Measurements from ENCODE around the gene RWDD4. TPM values are rescaled to one million over a fixed set of nuclear protein-coding genes. Genes with fewer than 3 reads are reported as not detected.

RWDD4 gene
- polyA plus RNA-seq, 2 of the 4 experiments (the other 2 are of a cell fraction): 18.7 to 20.4 TPM

DNA sequence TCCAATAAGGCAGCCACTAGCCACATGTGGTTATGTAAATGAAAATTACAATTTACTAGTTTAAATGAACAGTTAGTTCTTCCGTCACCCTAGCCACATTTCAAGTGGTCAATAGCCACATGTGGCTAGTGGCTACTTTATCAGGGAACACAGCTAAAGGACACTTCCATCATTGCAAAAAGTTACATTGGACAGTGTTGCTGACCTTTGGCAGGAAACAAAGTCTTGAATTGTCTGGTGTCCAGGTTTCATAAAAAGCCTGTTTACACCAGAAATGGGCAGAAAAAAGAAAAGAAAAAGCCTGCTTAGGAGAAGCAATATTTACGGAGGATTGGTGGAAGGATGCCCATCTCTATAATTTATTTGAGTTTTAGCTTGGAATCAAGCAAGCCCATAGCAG lies 38.6 kb downstream of the RWDD4 start:
- ChIA-PET CTCF (no interaction called here), POLR2A (no interaction called here)
- FAIRE-seq (no peak), DNase-seq (ENCODE audit: low read depth in 1 of 2, low spot score in 1 of 2) (no peak), ATAC-seq (no peak)
- no peak for TF ChIP-seq CBX2 (IDR thresholded peaks at IDR 0.05; ENCODE audit: borderline replicate concordance, low read depth)
- no peak for TF ChIP-seq ZSCAN20 (CRISPR knock-in tag; IDR thresholded peaks at IDR 0.05)
- no peak for TF ChIP-seq FOSB (CRISPR knock-in tag; IDR thresholded peaks at IDR 0.05)
- TF ChIP-seq PHF8 (IDR thresholded peaks at IDR 0.05; ENCODE audit: borderline replicate concordance, low read depth): no peak
- TF ChIP-seq SMC3 (IDR thresholded peaks at IDR 0.05): no peak
- no peak for TF ChIP-seq ESRRA (IDR thresholded peaks at IDR 0.05; ENCODE audit: borderline replicate concordance, low read length)
- TF ChIP-seq EP300 (IDR thresholded peaks at IDR 0.05): no peak
- no peak for TF ChIP-seq CBX8 (IDR thresholded peaks at IDR 0.05)
- no peak for TF ChIP-seq RAD21 (conservative IDR thresholded peaks at IDR 0.05 in 1 of 2, IDR thresholded peaks at IDR 0.05 in 1 of 2)
- TF ChIP-seq, protein P1, sequence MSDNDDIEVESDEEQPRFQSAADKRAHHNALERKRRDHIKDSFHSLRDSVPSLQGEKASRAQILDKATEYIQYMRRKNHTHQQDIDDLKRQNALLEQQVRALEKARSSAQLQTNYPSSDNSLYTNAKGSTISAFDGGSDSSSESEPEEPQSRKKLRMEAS (IDR thresholded peaks at IDR 0.05): no peak
- TF ChIP-seq HEYL (CRISPR knock-in tag; IDR thresholded peaks at IDR 0.05): no peak
- no peak for TF ChIP-seq CHD2 (IDR thresholded peaks at IDR 0.05; ENCODE audit: low read length, partially characterized antibody)
- Histone ChIP-seq H3K9me3 (no peaks in the 10 kb centered on the region), H3K4me3 (no peak overlapping the region), H3K4me2 (no peak overlapping the region), H3K27ac (no peak overlapping the region), H3K4me1 (no peaks in the 10 kb centered on the region)
- WGBS (ENCODE audit: missing lambda C conversion rate): 96% methylated on average over 2 of the region's 2 CpGs

DNA sequence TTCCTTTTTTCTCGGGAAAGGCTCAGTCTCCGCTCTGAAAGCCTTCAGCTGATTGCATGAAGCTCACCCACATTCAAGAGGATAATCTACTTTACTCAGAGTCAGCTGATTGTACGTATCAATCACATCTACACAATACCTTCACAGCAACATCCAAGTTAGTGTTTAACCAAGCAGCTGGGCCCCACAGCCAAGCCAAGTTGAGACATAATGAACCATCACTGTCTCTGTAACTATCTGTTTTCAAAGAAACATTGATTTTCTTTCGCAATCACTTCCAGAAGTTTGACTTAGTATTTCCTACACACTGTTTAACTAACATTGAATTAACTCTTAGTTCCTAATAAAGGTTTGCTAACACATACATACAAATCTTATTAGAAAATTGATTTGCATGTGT lies 40.3 kb downstream of the RWDD4 start:
- no peaks in the 10 kb centered on the region for H3K9me3 ChIP-seq
- H3K27ac ChIP-seq: no peak overlapping the region
- WGBS (ENCODE audit: missing lambda C conversion rate): 88% methylated on average over 4 of the region's 4 CpGs
- CTCF ChIA-PET: interaction anchor here (1.0 kb wide), 1 partner anchor 18 kb away, joined by 4 read pairs; no protein-coding TSS in a partner anchor
- no peak overlapping the region for H3K4me3 ChIP-seq
- DNase-seq (ENCODE audit: low read depth in 1 of 2, low spot score in 1 of 2) (no peak), FAIRE-seq (no peak), ATAC-seq (no peak)
- H3K4me2 ChIP-seq: no peak overlapping the region
- H3K4me1 ChIP-seq: no peaks in the 10 kb centered on the region
- TF ChIP-seq HOXB13 (CRISPR knock-in tag; IDR thresholded peaks at IDR 0.05; ENCODE audit: low read depth): no peak
- no peak for TF ChIP-seq SMC3 (IDR thresholded peaks at IDR 0.05)
- TF ChIP-seq EHMT2 (IDR thresholded peaks at IDR 0.05; ENCODE audit: low read depth): no peak
- TF ChIP-seq RAD21 (conservative IDR thresholded peaks at IDR 0.05 in 1 of 2, IDR thresholded peaks at IDR 0.05 in 1 of 2): no peak
- TF ChIP-seq CEBPB (IDR thresholded peaks at IDR 0.05): peak in 1 of 2 experiments; percentile 60; a peak in 1 of 4 replicates
- TF ChIP-seq JUN (IDR thresholded peaks at IDR 0.05): no peak
- no peak for TF ChIP-seq POLR2A (IDR thresholded peaks at IDR 0.05; ENCODE audit: low read length)
- POLR2A ChIA-PET: no interaction called here

DNA sequence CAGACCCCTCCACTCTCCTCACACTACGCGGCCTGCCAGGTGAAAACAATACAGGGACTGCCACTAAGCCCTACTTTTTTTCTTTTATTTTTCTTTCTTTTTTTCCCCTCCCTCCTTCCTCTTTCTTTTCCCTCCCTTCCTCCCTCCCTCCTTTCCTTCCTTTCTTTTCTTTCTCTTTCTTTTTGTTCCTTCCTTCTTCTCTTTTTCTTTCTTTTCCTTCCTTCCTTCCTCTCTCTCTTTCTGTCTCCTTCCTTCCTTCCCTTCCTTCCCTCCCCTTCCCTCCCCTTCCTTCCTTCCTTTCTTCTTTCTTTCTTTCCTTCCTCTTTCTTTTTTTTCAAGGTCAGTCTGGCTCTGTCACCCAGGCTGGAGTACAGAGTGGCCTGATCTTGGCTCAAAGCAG lies 41.9 kb downstream of the RWDD4 start:
- ATAC-seq (no peak), DNase-seq (ENCODE audit: low read depth in 1 of 2, low spot score in 1 of 2) (no peak), FAIRE-seq (no peak)
- no peak overlapping the region for H3K27ac ChIP-seq
- CTCF ChIA-PET: interaction anchor here (1.3 kb wide), 1 partner anchor 9 kb away, joined by 4 read pairs; no protein-coding TSS in a partner anchor
- H3K4me2 ChIP-seq: no peak overlapping the region
- POLR2A ChIA-PET: no interaction called here
- 93% methylated on average over 2 of the region's 2 CpGs for WGBS (ENCODE audit: missing lambda C conversion rate)
- no peaks in the 10 kb centered on the region for H3K9me3 ChIP-seq
- TF ChIP-seq ESRRA (IDR thresholded peaks at IDR 0.05; ENCODE audit: borderline replicate concordance, low read length) (no peak), FOSL2 (IDR thresholded peaks at IDR 0.05) (no peak), FOSL2 (CRISPR knock-in tag; IDR thresholded peaks at IDR 0.05) (no peak), TP53 (CRISPR knock-in tag; IDR thresholded peaks at IDR 0.05) (no peak), ZSCAN20 (CRISPR knock-in tag; IDR thresholded peaks at IDR 0.05) (no peak), FOSB (CRISPR knock-in tag; IDR thresholded peaks at IDR 0.05) (no peak), CHD4 (IDR thresholded peaks at IDR 0.05; ENCODE audit: borderline replicate concordance) (no peak), TFCP2L1 (CRISPR knock-in tag; IDR thresholded peaks at IDR 0.05) (no peak), CEBPB (IDR thresholded peaks at IDR 0.05) (no peak), RNF2 (IDR thresholded peaks at IDR 0.05; ENCODE audit: borderline replicate concordance, low read depth) (no peak), NPAS2 (CRISPR knock-in tag; IDR thresholded peaks at IDR 0.05; ENCODE audit: borderline replicate concordance) (no peak), HDAC2 (IDR thresholded peaks at IDR 0.05) (no peak), BHLHE40 (IDR thresholded peaks at IDR 0.05; ENCODE audit: low read depth, low read length) (no peak), MYC (IDR thresholded peaks at IDR 0.05; ENCODE audit: borderline replicate concordance, low read length) (no peak), POLR2A (IDR thresholded peaks at IDR 0.05; ENCODE audit: low read length) (no peak), EHF (CRISPR knock-in tag; IDR thresholded peaks at IDR 0.05) (no peak), RFX5 (IDR thresholded peaks at IDR 0.05) (no peak)
- TF ChIP-seq, protein P1 (IDR thresholded peaks at IDR 0.05): no peak
- TF ChIP-seq, protein P2, sequence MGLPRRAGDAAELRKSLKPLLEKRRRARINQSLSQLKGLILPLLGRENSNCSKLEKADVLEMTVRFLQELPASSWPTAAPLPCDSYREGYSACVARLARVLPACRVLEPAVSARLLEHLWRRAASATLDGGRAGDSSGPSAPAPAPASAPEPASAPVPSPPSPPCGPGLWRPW (IDR thresholded peaks at IDR 0.05): no peak
- TF ChIP-seq, protein P3, sequence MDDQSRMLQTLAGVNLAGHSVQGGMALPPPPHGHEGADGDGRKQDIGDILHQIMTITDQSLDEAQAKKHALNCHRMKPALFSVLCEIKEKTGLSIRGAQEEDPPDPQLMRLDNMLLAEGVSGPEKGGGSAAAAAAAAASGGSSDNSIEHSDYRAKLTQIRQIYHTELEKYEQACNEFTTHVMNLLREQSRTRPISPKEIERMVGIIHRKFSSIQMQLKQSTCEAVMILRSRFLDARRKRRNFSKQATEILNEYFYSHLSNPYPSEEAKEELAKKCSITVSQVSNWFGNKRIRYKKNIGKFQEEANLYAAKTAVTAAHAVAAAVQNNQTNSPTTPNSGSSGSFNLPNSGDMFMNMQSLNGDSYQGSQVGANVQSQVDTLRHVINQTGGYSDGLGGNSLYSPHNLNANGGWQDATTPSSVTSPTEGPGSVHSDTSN (IDR thresholded peaks at IDR 0.05): no peak
- H3K4me1 ChIP-seq: no peaks in the 10 kb centered on the region
- H3K4me3 ChIP-seq: no peak overlapping the region
